Neural progenitor cell (in vitro differentiated cells): ENCODE data around the gene GSDMA.

Experiments
- CTCF ChIP-seq: fragments of 200-600 bp; sonication (generic); IDR thresholded peaks from 2 replicates; pipeline ENCODE4 v1.5.1; 2017; ENCODE audit warnings: antibody characterized with exemption, mild to moderate bottlenecking
- EZH2 ChIP-seq: fragments of 200-600 bp; sonication (generic); IDR thresholded peaks from 2 replicates; pipeline ENCODE4 v1.6.1; 2017; ENCODE audit warnings: antibody characterized with exemption, mild to moderate bottlenecking, moderate library complexity
- EZH2phosphoT487 ChIP-seq: fragments of 200-600 bp; sonication (generic); IDR thresholded peaks from 2 replicates; pipeline ENCODE4 v1.6.1; 2017; ENCODE audit warnings: antibody characterized with exemption

- TF ChIP-seq CTCF (no peak), EZH2 (no peak), EZH2phosphoT487 (no peak)
These were observed 13.0 kb downstream of the GSDMA start for GRCh38 chr17:39975801-39976200.
